ENCODE data around the gene ASZ1. TPM values are rescaled to one million over a fixed set of nuclear protein-coding genes. Genes with fewer than 3 reads are reported as not detected.

The ASZ1 gene
- total and polyA plus RNA-seq, 2 of the 4 experiments (the other 2 are of a cell fraction) = not detected

DNA sequence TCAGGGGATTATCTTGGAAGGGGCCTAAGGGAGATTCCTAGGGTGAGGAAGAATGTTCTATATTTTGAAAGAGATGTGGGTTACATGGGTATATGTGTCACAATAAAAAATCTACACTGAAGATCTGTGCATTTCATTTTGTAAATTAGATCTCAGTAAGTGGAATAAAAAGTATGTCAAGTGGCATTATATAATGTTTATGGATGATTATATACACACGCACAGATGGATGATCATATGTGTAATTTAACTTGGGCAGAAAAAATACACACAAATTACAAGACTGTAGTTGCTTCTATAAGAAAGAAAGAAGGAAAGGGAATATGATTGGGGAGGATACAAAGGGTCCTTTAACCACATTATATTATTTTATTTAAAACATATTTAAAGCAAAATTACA lies 18.5 kb downstream of the ASZ1 start:
- Histone ChIP-seq H3K56ac (ENCODE audit: extremely low read depth, insufficient read depth, low read length) (no peak overlapping the region), H3K4ac (ENCODE audit: low read depth, low read length) (no peak overlapping the region), H2AK9ac (replicated peaks; ENCODE audit: low read depth, low read length, poor library complexity) (no peak overlapping the region), H4K91ac (ENCODE audit: insufficient read depth, low read depth, low read length) (no peak overlapping the region), H3K4me1 (ENCODE audit: control insufficient read depth, insufficient read depth, low read length) (no peaks in the 10 kb centered on the region), H2AFZ (replicated peaks; ENCODE audit: low read length, poor library complexity) (no peak overlapping the region), H3K9me3 (ENCODE audit: control insufficient read depth, insufficient read depth, low read length) (no peaks in the 10 kb centered on the region), H2BK15ac (ENCODE audit: low read depth, low read length) (no peak overlapping the region), H4K5ac (ENCODE audit: low read depth, low read length) (no peak overlapping the region), H4K8ac (ENCODE audit: low read depth in 2 of 2, low read length in 2 of 2) (no peak overlapping the region), H2BK20ac (ENCODE audit: low read depth, low read length) (no peak overlapping the region), H3K27ac (ENCODE audit: insufficient read depth, low read length) (no peak overlapping the region), H4K20me1 (ENCODE audit: insufficient read depth, low read length) (no peaks in the 10 kb centered on the region), H3K79me1 (ENCODE audit: low read depth in 1 of 2, low read length in 2 of 2) (no peaks in the 10 kb centered on the region), H2BK120ac (ENCODE audit: low read depth, low read length) (no peak overlapping the region), H3K4me3 (ENCODE audit: insufficient read depth, low read depth, low read length) (no peak overlapping the region), H3K36me3 (ENCODE audit: control insufficient read depth, insufficient read depth, low read length) (no peaks in the 10 kb centered on the region), H3K18ac (ENCODE audit: low read depth, low read length) (no peak overlapping the region), H3K23ac (ENCODE audit: low read depth, low read length) (no peak overlapping the region), H3K27me3 (ENCODE audit: control insufficient read depth, insufficient read depth, low read length) (no peaks in the 10 kb centered on the region), H2AK5ac (ENCODE audit: low read depth, low read length) (no peak overlapping the region), H2BK5ac (ENCODE audit: low read depth, low read length, poor library complexity, severe bottlenecking) (no peak overlapping the region), H3K9ac (ENCODE audit: low read depth, low read length) (no peak overlapping the region), H3K14ac (replicated peaks; ENCODE audit: low read depth, low read length) (no peak overlapping the region), H3K9me1 (ENCODE audit: insufficient read depth, low read length) (no peaks in the 10 kb centered on the region), H3K4me2 (ENCODE audit: low read depth, low read length) (no peak overlapping the region)
- DNase-seq (no peak), ATAC-seq (ENCODE audit: low read depth) (no peak)
- TF ChIP-seq, protein P1, sequence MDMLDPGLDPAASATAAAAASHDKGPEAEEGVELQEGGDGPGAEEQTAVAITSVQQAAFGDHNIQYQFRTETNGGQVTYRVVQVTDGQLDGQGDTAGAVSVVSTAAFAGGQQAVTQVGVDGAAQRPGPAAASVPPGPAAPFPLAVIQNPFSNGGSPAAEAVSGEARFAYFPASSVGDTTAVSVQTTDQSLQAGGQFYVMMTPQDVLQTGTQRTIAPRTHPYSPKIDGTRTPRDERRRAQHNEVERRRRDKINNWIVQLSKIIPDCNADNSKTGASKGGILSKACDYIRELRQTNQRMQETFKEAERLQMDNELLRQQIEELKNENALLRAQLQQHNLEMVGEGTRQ (IDR thresholded peaks at IDR 0.05; ENCODE audit: low read depth, low read length) = no peak
- TF ChIP-seq, protein P2, sequence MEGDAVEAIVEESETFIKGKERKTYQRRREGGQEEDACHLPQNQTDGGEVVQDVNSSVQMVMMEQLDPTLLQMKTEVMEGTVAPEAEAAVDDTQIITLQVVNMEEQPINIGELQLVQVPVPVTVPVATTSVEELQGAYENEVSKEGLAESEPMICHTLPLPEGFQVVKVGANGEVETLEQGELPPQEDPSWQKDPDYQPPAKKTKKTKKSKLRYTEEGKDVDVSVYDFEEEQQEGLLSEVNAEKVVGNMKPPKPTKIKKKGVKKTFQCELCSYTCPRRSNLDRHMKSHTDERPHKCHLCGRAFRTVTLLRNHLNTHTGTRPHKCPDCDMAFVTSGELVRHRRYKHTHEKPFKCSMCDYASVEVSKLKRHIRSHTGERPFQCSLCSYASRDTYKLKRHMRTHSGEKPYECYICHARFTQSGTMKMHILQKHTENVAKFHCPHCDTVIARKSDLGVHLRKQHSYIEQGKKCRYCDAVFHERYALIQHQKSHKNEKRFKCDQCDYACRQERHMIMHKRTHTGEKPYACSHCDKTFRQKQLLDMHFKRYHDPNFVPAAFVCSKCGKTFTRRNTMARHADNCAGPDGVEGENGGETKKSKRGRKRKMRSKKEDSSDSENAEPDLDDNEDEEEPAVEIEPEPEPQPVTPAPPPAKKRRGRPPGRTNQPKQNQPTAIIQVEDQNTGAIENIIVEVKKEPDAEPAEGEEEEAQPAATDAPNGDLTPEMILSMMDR (conservative IDR thresholded peaks at IDR 0.05; ENCODE audit: low read depth, low read length) = no peak
- TF ChIP-seq SMC3 (IDR thresholded peaks at IDR 0.05; ENCODE audit: low read depth, low read length) (no peak), MAZ (IDR thresholded peaks at IDR 0.05; ENCODE audit: borderline replicate concordance, low read depth, low read length) (no peak), RFX5 (IDR thresholded peaks at IDR 0.05; ENCODE audit: low read depth, low read length) (no peak), RAD21 (IDR thresholded peaks at IDR 0.05; ENCODE audit: low read length) (no peak), MAFK (IDR thresholded peaks at IDR 0.05; ENCODE audit: low read depth, low read length) (no peak), BHLHE40 (IDR thresholded peaks at IDR 0.05; ENCODE audit: low read depth, low read length) (no peak), MXI1 (IDR thresholded peaks at IDR 0.05; ENCODE audit: borderline replicate concordance, low read depth, low read length) (no peak), POLR2A (IDR thresholded peaks at IDR 0.05; ENCODE audit: low read depth, low read length) (no peak), FOS (IDR thresholded peaks at IDR 0.05; ENCODE audit: low read depth, low read length) (no peak), NFE2L2 (IDR thresholded peaks at IDR 0.05; ENCODE audit: low read depth, low read length) (no peak)
- dilution Hi-C loops (cut with HindIII; ENCODE audit: low sequenced_read_pairs, unreplicated experiment) (no loop called here), in situ Hi-C loops (cut with MboI; ENCODE audit: low sequenced_read_pairs) (no loop called here), intact Hi-C loops (cut with micrococcal nuclease) (no loop called here)
- no TSS peak for BruUV-seq (replicated peaks)
- CTCF ChIA-PET = no interaction called here
- POLR2A ChIA-PET (ENCODE audit: unreplicated experiment) = no interaction called here
- WGBS, 2 experiments (ENCODE audit: extremely low coverage in 2 of 2, insufficient read length in 1 of 2) = no CpG with 5 or more reads among the region's 1 CpG
